ENCODE data around the gene GOLGA6B.

DNA sequence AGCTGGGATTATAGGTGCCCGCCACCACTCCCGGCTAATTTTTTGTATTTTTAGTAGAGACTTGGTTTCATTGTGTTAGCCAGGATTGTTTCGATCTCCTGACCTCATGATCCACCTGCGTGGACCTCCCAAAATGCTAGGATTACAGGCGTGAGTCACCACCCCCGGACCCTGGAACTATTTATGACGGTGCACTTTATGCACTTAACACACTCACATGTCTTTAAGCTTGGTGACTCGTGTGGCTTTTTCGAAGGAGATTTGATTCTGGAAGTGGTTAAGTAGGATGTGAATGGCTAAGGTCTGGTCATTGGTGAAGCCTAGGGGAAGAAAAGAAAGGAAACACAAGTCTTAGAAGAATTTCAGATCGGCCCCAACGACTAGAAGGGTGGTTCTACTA lies 51.8 kb downstream of the GOLGA6B start:
- TF ChIP-seq SUZ12 (IDR thresholded peaks at IDR 0.05; ENCODE audit: extremely low read depth, insufficient read depth, insufficient read length) (no peak), ZNF274 (IDR thresholded peaks at IDR 0.05; ENCODE audit: low read depth, low read length) (no peak)

Measured in NT2/D1 (cell line).